IPS-18c (cell line): ENCODE measurements around the gene CCDC3.
"Not testable (repeated sequence)": the region's sequence is repeated elsewhere in the genome, so short reads cannot be mapped to it uniquely, and the experiment has no call there.

ENCODE experiments used
- H3K4me3 ChIP-seq: 2 replicates; pipeline ENCODE4 v1.7.0; 2013; ENCODE audit warnings: low read depth, mild to moderate bottlenecking, low read length, moderate library complexity; ENCODE audit not compliant: insufficient read depth
- H3K9me3 ChIP-seq: one replicate; pipeline ENCODE4 v1.6.1; 2013; ENCODE audit warnings: mild to moderate bottlenecking, low read length, moderate library complexity; ENCODE audit not compliant: control insufficient read depth, insufficient read depth

CCDC3 gene

GRCh38 chr10:12888470-12888869 is 113.0 kb downstream of the CCDC3 start:
- H3K4me3 ChIP-seq = no peak overlapping the region
- H3K9me3 ChIP-seq = no peaks in the 10 kb centered on the region

GRCh38 chr10:12887780-12888179 is 113.7 kb downstream of the CCDC3 start:
- Histone ChIP-seq H3K4me3 (no peak overlapping the region), H3K9me3 (no peaks in the 10 kb centered on the region)

- Histone ChIP-seq H3K4me3 (no peak overlapping the region), H3K9me3 (no peaks in the 10 kb centered on the region)
Observed at GRCh38 chr10:12884851-12885250, 116.7 kb downstream of the CCDC3 start.

- Histone ChIP-seq H3K9me3 (no peaks in the 10 kb centered on the region), H3K4me3 (no peak overlapping the region)
Observed at GRCh38 chr10:12880423-12880822, 121.1 kb downstream of the CCDC3 start.

GRCh38 chr10:12877150-12877549 is 124.4 kb downstream of the CCDC3 start:
- Histone ChIP-seq H3K4me3 (no peak overlapping the region), H3K9me3 (no peaks in the 10 kb centered on the region)

- H3K4me3 ChIP-seq = no peak overlapping the region
Observed at GRCh38 chr10:12876266-12876665, 125.2 kb downstream of the CCDC3 start.

GRCh38 chr10:12875100-12875499 is 126.4 kb downstream of the CCDC3 start:
- no peaks in the 10 kb centered on the region for H3K9me3 ChIP-seq

More at GRCh38 chr10:12876266-12876665, 125.2 kb downstream of the CCDC3 start:
- H3K9me3 ChIP-seq = no peaks in the 10 kb centered on the region

GRCh38 chr10:12874501-12874900 is 127.0 kb downstream of the CCDC3 start:
- Histone ChIP-seq H3K4me3 (no peak overlapping the region), H3K9me3 (no peaks in the 10 kb centered on the region)

More at GRCh38 chr10:12875100-12875499, 126.4 kb downstream of the CCDC3 start:
- no peak overlapping the region for H3K4me3 ChIP-seq

GRCh38 chr10:12873172-12873571 is 128.3 kb downstream of the CCDC3 start:
- no peaks in the 10 kb centered on the region for H3K9me3 ChIP-seq

GRCh38 chr10:12872577-12872976 is 128.9 kb downstream of the CCDC3 start:
- H3K4me3 ChIP-seq = no peak overlapping the region
- H3K9me3 ChIP-seq = no peaks in the 10 kb centered on the region

More at GRCh38 chr10:12873172-12873571, 128.3 kb downstream of the CCDC3 start:
- no peak overlapping the region for H3K4me3 ChIP-seq

- H3K4me3 ChIP-seq = no peak overlapping the region
- H3K9me3 ChIP-seq = no peaks in the 10 kb centered on the region
Observed at GRCh38 chr10:12869427-12869826, 132.1 kb downstream of the CCDC3 start.

GRCh38 chr10:12868229-12868628 is 133.3 kb downstream of the CCDC3 start:
- Histone ChIP-seq H3K4me3 (no peak overlapping the region), H3K9me3 (no peaks in the 10 kb centered on the region)

- not testable (repeated sequence) for H3K4me3 ChIP-seq
Observed at GRCh38 chr10:12865515-12865914, 136.0 kb downstream of the CCDC3 start.

GRCh38 chr10:12862459-12862858 is 139.1 kb downstream of the CCDC3 start:
- Histone ChIP-seq H3K4me3 (no peak overlapping the region), H3K9me3 (no peaks in the 10 kb centered on the region)

More at GRCh38 chr10:12865515-12865914, 136.0 kb downstream of the CCDC3 start:
- not testable (repeated sequence) for H3K9me3 ChIP-seq

GRCh38 chr10:12854988-12855387 is 146.5 kb downstream of the CCDC3 start:
- no peak overlapping the region for H3K4me3 ChIP-seq

GRCh38 chr10:12852687-12853086 is 148.8 kb downstream of the CCDC3 start:
- H3K9me3 ChIP-seq = peaks cover 2% of the 10 kb centered on the region
- no peak overlapping the region for H3K4me3 ChIP-seq

More at GRCh38 chr10:12854988-12855387, 146.5 kb downstream of the CCDC3 start:
- H3K9me3 ChIP-seq = peaks cover 2% of the 10 kb centered on the region

GRCh38 chr10:12849319-12850181 is 152.0 kb downstream of the CCDC3 start:
- H3K9me3 ChIP-seq = peaks cover 2% of the 10 kb centered on the region

GRCh38 chr10:12848439-12849173 is 152.9 kb downstream of the CCDC3 start:
- H3K4me3 ChIP-seq = no peak overlapping the region

More at GRCh38 chr10:12849319-12850181, 152.0 kb downstream of the CCDC3 start:
- no peak overlapping the region for H3K4me3 ChIP-seq

More at GRCh38 chr10:12848439-12849173, 152.9 kb downstream of the CCDC3 start:
- peaks cover 2% of the 10 kb centered on the region for H3K9me3 ChIP-seq
